ENCODE data around the gene CLIP4.
"Not testable (repeated sequence)": the region's sequence is repeated elsewhere in the genome, so short reads cannot be mapped to it uniquely, and the experiment has no call there.

Gene CLIP4, protein sequence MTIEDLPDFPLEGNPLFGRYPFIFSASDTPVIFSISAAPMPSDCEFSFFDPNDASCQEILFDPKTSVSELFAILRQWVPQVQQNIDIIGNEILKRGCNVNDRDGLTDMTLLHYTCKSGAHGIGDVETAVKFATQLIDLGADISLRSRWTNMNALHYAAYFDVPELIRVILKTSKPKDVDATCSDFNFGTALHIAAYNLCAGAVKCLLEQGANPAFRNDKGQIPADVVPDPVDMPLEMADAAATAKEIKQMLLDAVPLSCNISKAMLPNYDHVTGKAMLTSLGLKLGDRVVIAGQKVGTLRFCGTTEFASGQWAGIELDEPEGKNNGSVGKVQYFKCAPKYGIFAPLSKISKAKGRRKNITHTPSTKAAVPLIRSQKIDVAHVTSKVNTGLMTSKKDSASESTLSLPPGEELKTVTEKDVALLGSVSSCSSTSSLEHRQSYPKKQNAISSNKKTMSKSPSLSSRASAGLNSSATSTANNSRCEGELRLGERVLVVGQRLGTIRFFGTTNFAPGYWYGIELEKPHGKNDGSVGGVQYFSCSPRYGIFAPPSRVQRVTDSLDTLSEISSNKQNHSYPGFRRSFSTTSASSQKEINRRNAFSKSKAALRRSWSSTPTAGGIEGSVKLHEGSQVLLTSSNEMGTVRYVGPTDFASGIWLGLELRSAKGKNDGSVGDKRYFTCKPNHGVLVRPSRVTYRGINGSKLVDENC

DNA sequence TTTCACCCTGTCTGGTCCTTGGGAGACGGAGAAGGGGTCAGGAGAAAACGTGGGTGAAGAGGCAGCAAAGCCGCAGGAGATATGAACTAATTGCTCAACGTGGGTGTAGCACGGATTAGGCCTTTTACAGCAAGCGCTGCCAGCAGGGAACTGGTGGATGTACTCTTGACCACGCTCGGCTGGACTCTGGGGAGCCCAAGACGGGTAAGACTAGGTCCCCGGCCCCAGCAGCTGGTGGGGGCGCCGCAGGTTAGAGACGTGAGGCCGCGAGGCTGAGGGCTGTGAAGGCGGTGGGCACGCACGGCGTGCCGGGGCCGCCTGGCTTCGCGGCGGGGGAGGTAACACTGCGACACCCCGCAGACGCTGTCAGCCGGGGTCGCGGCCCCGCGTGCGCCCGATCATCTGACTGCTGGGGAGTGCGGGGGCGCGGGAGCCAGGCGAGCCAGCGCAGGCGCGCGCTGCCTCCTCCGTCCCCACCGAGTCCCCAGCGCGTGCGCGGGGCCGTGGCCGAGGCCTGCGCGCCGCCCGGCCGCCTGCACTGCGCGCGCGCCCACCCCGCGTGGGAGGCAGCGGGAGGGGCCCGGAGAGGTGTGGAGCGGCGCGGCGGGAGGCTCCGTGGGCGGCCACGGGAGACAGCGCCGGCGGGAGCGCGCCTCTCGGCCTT lies at the start of gene CLIP4:
TSS of gene CLIP4 (plus strand) at position 470 of the 664 bp plus-strand sequence. CDS start 5,974 bp downstream, outside the sequence.
- no peak for FAIRE-seq

DNA sequence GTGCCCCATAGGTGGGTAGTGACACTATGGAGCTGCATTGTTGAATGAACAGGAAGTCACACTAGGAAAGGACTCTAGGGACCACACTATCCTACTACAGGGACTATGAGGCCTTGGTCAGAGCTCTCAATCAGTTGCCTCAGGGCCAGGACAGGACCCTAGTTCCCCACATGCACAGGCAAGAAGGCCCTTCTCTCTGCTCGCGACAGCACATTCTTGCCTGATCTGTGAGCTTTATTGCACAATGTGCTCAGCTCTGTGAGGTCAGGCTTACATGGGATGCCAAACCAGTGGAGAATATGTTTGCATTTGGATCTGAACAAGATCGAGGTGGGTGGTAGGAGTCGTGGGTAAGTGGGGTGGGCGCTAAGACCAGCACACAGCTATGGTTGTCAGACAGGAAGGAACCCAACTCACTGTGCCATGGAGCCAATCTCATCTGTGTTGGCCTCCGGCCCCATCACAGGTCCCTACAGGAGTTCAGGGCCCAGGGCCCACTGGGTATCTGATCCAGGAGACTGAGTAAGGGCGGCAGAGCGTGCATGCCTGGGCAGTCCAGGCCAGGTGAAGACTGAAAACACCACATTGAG lies 48.8 kb upstream of the CLIP4 start:
- no peak for FAIRE-seq

DNA sequence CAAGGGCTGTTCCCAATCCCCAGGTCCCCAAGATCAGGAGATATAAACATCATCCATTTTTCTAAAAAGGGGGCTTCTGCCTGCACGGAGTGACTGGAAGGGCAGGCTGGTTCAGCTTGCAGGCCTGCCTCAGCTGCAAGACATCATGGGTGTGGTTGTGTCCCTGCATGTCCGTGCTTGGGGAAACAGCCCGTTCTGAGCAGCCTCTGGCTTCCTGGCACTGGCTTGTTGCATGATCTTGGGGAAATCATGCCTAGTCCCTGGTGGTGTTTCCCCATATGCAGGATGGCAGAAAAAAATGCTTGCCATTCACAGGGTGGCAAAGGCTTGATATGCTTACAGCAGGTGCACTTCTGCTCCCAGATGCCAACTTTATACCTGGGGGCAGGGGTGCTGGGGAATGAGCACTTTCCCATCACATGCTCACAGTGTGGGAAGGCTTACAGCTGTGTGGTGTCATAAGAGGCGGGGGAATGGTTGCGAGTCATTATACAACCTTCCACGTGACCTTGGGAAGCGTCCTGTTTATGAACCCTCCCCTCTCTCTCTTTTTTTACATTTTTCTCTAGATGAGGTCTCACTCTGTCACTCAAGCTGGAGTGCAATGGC lies 48.1 kb upstream of the CLIP4 start:
- no peak for FAIRE-seq

DNA sequence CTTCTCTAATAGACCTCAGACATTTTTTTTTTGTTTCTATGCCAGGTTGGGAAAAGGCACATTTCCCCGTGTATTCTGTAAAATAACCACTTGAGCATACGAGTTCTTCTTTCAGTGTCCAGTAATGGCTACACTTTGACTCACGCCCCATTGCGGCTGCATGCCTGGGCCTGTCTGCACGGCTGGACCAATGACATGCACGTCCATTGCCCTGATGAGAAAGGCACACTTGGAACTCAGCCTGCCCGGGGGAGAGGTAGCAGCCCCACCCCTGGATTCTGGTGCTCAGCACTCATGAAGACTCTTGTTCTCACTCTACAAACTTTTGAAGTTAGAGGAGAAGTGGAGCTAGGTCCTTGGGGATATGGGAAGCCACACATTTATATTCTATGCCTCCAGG lies 46.7 kb upstream of the CLIP4 start:
- FAIRE-seq, result no peak

DNA sequence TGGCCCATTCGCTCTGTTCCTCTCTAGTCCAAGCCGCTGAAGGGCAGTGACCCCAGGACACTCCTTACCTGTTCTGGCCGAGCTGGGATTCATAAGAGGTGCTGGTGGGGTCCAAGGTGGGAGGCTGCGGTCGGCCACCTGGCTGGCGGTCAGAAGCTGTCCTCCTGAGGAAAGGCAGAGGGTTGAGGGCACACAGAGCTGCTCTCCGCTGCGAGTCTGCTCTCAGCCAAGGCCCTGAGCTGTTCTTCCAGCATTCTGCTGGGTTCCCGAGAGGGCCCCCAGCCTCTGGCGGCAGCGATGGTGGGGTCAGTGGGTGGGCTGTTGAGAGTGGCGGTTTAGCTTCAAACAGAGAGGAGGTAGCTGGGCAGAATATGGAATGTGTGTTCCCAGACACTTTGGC lies 44.7 kb upstream of the CLIP4 start:
- FAIRE-seq, result no peak

DNA sequence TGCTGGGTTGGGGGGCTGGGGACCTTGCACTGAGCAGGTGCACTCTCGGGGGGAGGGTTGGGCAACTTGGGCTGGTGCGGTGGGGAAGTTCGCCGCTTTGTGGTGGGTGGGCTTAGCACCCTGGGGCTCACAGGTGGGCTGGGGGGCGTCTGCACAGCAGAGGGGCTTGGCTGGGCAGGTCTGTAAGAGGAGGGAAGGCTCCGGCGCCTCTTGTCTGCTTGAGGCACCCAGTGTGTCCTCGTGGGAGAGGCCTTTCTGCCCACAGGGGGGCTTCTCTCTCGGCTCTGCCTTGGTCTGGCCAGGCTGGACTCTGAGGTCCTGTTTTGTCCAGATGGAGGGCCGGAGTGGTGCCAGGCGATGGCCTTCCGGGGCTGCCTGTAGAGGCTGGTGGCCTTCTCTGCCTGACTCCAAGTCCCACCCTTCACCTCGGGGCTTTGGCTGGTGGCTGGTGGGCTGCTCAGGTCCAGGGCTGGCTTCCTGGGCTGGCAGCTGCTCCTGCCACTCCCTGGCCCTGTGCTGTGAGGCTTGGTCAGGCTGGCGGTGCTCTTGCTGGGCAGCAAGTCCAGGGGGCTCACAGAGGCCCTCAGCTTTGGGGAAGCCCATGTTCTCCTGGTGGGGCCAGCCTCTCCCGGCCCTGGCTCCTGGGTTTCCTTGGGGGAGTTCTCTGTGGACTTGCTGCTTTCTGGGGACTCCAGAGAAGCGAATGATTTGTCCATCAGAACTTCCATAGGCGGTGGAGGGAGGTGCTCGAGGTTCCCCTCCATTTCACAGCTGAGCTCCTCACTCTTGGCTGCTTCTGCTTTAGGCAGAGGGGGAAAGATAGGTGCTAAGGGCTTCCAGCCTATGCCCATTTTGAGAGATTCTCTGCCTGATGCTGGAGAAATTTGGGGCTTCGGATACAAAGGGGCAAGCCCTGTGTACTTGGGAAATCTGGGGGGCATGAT lies 43.9 kb upstream of the CLIP4 start:
- no peak for FAIRE-seq

DNA sequence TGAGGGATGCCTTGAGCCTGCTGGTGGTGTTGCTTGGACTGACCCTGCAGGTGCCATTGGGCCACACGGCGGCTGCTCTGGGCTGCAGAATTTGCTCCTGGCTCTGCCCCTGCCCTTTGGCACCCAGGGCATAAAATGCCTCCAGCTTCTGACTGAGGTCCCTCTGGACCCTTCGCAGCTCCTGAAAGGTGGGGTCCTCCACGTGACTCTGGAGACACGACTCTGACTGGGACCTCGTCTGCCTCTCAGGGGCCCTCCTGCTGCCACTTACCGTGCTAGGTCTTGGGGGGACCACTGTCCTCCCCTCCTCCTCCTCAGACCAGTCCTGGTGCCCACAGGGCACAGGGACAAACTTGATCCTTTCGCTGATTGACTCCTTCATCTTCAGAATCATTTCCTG lies 43.0 kb upstream of the CLIP4 start:
- no peak for FAIRE-seq

DNA sequence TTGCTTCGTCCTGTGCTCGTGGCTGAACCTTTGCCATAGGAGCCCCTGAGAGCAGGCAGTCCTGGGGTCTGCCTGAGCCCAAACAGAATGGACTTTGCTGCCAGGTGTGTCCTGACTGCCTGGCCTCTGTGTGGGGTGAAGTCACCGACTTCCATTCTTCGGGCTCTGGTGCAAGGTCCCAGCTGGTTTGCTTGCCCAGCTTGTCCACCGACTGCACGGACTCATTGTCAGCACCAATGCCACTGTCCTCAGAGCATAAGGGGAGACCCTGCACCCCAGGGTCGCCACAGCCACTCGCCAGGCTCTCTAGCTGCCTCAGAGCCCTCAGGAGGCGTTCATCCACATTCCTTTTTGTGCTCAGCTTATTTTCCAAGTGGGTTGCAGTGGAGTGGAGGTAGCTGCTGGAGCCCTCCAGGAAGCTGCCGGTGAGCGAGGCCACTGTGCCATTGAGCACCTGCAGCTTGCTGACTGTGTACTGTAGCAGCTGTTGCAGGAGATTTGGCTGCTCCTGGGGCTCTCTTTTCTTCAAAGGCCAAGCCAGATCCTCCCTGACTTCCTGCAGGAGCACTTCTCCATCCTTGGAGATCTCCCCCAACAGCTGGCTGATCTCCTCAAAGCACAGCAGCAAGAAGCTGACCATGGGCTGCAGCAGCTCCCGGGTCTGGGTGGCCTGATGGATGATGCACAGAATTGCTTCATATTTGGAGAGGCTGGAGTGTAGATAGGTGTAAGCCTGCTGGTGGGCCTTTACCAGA lies 42.1 kb upstream of the CLIP4 start:
- no peak for FAIRE-seq

DNA sequence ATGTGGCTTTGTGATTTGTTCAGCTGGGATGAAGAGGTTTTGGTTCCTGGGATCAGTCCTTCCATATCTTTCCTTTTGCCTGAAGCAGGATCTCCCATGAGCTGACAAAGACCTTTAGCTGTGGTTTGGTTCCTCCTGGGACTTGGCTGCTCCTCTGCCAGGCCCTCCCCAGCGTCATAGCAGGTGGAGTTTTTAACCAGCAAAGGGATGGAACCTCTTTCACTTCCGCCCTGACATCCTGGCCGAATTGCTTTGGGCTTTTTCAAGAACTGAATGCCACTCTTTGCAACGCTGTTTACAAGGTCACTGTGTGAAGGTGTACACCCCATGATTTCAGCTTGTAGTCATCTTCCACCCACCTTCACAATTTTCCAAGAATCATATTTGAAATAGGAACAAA lies 41.3 kb upstream of the CLIP4 start:
- FAIRE-seq, result no peak

DNA sequence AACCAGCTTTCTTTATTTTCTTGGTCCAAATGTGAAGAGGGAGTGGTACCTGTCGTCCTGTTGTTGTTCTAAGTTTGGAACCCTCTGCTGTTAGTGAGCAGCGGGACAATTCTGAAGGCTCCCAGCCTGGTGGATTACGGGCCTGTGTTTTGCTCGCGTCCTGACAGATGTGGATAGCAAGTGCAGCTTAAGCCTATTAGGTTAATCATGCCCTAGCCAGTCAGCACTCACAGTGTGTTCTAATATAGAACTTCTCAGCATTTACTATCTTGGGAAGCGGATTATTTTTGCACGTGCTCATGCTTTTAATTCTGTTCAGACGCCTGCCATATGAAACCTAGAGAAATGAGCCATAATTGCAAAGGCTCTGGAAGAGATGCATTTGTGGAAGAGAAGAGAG lies 40.8 kb upstream of the CLIP4 start, which contains the start of gene PCARE:
TSS of gene PCARE (minus strand) at position 113 of the 400 bp plus-strand sequence. CDS start 262 bp downstream, outside the sequence.
- FAIRE-seq, result no peak

DNA sequence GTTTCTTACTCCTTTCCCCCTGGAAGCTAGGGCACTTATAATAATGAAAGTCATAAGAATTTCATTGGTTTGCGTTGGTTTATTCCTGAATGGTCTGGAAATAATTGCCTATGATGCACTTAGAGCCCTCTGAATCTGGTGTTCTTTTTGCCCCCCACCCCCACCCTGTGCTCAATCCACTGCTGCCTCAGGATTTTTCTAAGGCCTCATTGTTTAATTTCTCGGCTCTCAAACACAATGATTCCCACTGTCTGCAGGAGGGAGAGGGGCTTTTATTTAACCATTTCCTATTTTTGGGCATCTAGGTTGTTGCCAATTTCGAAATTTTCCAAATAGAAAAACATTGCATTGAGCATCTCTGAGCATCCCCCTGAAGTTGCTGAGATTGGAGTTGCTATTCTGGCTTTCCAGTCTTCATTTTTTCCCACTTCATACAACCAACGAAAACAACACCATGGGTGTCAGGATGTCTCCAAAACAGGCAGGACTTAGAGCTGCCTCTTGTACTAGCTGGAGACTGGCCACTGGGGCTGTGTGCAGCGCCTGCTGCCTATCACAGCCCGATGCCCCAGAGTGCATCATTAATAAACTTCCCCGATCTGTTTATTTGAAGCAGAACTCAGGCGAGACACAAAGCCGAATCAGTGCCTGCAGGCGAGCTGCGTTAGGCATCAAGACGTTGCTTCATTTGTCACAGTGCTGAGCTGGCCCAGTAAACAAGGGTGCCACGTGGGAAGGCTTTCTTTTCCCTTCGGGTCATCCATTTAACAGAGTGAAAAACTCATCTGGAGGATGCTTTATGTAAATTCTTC lies 39.1 kb upstream of the CLIP4 start:
- no peak for FAIRE-seq

DNA sequence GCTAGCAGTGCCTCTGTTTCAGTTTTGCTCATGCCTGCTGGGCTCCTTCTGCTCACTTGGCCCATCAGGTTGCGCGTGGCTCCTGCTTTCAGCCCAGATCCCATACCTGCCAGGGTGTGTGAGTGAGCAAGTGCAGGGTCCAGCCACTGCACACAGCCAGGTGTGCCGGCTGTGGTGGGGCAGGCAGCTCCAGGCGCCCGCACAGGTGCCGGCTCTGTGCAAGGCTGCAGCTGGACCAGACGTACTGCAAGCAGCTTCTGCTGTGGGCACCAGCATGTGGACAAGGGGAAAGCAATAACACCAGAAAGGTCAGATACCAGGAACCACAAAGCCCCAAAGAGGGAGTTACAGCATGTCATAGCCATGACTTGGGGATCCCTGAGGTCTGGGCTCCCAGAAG lies 35.3 kb upstream of the CLIP4 start:
- FAIRE-seq, result no peak

DNA sequence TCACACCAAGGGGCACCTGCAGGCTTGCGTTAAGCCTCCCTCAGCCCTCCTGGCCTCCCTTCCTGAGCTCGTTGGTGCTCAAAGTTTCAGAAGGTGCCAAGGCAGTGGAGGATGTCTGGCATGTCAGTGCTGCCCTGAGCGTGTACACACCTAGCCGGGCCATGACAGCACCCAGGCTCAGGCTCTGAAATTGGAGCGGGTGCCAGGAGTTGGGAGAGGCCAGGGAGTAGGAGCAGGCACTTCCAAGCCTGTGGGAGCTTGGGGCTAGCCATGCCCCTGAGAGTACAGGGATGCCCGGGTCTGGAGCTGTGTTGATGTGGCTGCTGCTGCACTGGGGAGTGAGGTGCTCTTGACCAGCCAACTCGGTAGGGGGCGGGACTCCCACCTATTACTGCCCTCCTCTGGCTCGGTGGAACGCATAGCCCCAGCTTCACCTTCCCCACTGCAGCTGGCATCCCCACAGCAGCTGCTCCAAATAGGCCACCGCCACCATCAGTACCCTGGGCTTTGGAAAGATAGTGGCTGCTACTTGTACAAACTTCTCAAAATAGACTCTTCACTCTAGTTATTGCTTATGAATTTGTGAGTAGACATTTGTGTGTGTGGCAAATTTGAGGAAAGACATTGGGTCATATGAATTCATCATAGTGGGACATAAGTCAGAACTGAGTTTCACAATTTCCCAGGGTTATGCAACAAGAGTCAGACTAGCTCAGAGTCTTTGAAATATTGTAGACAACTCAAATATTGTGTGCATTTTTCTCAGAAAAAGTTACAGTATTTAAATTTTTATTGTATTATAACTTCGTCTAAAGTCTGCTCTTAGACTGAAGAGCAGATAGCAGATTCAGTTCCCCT lies 34.1 kb upstream of the CLIP4 start:
- no peak for FAIRE-seq

DNA sequence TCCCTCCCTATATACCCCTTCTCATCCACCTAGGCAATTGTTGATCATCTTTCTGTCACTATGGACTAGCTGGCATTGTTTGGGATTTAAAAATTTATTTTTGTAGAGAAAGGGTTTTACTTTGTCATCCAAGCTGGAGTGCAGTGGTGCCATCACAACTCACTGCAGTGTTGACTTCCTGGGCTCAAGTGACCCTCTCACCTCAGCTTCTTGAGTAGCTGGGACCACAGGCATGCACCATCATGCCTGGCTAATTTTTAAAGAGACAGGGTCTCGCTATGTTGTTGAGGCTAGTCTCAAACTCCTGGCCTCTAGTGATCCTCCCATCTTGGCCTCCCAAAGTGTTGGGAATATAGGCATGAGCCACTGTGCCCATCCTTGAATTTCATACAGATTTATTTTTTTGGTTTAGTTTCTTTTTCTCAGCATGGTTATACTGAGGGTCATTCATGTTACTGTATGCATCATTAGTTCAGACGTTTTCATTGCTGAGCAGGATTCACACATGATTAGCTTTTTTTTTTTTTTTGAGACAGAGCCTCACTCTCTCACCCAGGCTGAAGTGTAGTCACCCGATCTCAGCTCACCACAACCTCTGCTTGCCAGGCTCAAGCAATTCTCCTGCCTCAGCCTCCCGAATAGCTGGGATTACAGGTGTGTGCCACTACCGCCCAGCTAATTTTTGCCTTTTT lies 32.3 kb upstream of the CLIP4 start:
- FAIRE-seq, result no peak

DNA sequence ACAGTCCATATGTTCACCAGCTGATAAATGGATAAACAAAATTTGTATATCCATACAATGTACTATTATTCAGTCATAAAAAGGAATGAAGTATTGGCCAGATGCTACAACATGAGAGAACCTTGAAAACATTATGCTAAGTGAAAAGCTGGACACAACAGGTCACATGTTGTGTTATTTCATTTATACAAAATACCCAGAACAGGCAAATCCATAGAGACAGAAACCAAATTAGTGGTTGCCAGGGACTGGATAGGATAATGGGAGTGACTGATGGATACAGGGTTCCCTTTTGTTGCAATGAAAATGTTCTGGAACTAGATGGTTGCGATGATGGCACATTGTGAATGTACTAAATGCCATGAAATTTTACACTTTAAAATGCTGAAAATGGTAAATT lies 30.7 kb upstream of the CLIP4 start:
- no peak for FAIRE-seq

DNA sequence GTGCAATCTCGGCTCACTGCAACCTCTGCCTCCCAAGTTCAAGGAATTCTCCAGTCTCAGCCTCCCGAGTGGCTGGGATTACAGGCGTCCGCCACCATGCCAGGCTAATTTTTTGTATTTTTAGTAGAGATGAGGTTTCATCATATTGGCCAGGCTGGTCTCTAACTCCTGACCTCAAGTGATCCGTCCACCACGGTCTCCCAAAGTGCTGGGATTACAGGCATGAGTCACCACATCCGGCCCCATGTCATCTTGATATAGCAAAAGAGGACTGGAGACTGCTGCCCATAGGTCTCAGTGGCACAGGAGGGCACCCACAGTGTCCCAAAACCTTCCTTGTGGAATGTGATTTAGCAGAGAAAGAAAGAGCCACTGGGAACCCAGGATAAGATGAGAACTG lies 24.9 kb upstream of the CLIP4 start:
- FAIRE-seq, result not testable (repeated sequence)

DNA sequence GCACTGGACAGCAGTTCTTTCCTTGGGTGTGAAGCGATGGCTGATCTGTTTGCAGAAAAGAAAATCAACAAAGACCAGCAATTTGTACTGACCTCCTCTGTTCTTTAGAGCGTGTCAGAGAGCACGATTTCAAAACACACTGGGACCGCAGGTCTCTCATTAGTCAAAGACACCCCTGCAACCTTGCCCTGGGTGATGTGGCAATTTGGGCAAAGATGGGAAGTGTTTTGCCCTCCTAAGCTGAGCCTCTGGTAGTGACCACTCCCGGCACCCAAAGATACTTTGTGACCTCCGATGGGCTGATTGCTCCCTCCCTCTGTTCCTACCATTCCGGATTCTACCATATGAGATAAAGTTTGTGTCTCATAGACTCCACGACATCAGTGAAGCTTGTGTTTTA lies 18.2 kb upstream of the CLIP4 start:
- no peak for FAIRE-seq

DNA sequence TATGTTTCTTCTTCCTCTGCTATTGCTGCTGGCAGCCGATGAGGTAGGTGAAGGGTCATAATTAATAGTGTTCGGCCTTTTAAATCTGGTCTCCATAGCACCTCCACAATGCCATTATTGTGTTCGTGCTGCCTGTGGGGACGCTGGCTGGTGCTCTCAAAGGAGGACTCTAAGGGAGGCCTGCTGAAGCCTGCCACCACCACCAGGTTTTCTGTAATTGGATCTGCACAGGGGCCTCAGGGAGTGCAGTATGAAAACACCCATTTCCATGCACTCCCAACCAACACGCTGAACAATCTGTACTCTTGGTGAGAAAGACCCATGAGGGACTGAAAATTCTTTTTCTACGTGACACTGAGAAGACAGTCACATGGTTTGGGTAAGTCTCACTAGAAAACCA lies 17.6 kb upstream of the CLIP4 start:
- FAIRE-seq, result no peak
